NCI-H146 treated with DMSO at 0.1 percent for 48 hours (cell line): Measurements from ENCODE around the gene TMEM59L.

Experiments
- DNase-seq: peaks from one replicate; lab custom pipeline; 2025; ENCODE audit not compliant: unreplicated experiment; lab: John Stamatoyannopoulos, UW

Gene TMEM59L

DNA sequence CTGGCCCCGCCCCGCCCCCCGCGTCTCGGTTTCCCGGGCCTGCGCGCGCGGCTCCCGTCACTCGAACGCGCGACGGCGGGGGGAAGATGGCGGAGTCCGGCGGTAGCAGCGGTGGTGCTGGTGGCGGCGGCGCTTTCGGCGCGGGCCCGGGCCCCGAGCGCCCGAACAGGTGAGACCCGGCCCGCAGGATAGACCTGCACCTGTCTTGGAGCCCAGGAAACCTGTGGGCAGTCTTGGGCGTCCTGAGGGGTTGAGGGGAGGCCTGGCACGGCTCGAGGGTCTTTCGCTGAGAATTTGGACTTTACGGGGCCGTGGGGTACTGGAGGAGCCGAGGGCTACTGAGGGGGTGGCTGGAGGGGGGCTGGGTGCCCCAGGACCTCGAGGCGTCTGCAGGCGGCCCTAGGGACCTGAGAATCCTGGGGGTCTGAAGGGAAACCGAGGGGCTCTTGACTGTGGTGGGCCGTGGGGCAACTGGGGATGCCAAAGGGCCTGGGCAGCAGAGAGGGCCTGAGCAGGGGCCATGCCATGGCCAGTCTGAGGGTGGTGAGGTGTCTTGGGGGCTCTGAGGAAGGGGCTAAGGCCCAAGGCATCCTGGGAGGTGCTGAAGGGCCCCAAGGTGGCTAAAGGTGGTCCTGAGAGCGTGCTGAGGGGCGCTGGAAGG lies 24.4 kb downstream of the TMEM59L start, which contains the start of gene KLHL26:
KLHL26 (plus strand) TSS at position 60 of the 661 bp plus-strand sequence; CDS start at position 87, 27 bp downstream.
- DNase-seq = no peak

DNA sequence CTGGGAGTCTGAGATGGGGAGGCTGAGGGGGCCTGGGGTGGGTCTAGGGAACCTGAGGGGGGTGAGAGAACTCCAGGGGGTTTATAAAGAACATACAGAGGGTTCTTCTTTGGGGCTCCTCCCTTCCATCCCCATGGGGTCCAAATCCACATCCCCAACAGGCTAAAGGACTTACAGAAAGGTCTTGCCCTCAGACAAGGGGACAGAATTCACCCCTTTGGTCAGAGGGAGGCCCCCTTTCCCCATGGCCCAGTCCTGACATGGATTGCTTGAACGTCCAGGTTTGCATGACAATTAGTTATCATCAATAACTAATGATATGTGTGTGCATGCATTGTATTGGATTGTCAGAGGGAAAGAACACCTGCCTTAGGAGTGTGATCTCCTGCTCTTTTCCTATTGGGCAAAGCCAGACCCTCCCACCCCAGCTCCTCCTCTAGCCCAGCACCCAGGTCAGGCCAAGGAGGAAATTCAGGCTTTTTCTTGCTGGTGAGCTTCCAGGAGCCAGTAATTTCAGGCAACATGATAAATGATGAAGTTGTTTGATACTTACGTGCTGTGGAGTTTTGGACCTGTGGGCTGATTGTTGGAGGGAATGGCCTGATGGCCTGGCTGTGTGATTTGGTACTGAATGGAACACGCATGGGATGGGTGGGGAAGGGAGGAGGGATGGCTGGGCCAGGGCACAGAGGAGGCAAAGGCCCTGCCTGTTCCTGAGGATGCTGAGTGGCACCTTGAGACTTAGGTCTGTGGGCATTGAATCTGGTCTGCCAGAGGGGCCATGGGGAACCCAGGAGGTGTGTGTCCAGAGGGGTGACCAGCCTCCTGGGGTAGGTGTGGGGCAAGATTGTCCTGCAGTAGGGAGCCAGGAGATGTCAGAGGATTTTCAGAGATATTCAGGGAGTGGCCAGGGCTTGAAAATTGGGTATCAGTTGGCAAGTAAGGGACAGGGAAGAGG lies 25.3 kb downstream of the TMEM59L start:
- peak; percentile 82 for DNase-seq

DNA sequence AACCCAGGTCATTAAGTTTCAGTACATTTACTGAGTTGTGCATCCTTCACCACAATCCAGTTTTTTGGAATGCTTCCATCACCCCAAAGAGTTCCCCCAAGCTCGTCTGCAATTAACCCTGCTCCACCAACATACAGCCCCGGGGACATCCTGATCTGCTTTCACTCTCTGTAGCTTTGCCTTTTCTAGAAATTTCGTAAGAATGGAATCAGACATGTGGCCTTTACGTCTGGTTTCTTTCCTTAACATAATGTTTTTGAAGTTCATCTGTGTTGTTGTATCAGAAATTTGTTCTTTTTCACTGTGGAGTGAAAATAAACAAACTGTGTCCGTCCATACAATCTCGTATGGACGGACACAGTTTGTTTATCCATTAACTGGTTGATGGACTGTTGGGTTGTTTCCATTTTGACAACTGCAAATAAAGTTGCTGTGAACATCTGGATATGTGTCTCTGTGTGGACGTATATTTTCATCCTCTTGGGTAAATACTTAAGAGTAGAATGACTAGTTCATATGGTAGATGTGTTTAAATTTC lies 27.1 kb downstream of the TMEM59L start:
- DNase-seq = no peak

DNA sequence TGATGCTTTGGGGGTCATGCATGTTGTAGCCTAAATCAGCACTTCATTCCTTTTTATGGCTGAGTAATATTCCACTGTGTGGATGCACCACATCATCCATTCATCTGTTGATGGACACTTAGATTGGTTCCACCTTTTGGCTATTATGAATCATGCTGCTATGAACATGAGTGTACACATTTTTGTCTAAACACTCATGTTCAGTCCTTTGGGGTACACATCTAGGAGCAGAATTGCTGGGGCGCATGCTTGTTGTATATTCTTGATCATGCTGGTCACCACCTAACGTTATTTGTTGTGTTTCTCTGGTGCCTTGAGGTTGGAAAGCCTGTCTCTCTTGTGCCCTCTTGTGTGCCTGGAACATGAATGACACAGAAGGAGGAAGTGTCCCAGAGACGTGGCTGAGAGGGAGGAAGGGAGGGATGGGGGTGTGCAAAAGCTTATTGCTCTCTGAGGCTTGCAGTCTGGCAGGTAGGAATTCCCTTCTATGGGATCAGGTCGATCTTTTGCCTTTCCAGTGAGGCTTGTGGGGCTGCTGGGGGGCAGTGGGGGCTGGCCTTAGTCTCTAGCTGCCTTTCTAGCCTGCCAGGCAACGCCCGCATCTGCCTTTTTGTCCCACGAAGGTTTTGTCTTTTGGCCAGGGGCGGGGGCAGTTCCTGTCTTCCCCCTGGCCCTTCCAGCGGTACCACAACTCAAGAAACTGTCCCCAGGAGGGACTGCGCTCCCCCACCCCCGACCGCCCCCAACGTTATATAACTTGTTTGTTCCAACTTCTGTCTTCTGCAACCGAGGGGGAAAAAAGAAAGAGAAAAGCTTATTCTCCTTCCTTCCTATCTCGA lies 31.7 kb downstream of the TMEM59L start:
- no peak for DNase-seq

DNA sequence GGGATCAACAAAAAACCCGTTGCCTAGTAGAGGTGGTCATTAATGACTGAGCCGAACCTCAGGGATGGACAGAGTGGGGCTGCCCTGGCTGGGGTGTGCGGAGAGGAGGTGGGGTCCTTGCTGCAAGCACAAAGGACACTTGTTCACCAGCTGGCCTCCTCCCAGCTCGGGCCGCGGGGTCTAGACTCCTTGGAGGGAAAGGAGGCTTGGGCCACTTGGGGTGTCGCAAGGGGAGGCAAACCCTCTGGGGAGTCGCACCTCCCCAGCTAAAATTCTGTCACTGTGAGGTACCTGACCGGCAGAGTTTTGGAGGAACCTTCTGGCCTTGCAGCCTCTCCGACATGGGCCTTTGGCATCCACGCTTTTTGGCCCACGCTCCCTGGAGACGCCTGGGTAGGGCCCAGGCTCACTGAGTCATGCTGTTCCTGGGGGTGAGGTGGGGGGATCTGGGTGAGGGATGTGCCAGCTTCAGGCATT lies 32.4 kb downstream of the TMEM59L start:
- DNase-seq = no peak

DNA sequence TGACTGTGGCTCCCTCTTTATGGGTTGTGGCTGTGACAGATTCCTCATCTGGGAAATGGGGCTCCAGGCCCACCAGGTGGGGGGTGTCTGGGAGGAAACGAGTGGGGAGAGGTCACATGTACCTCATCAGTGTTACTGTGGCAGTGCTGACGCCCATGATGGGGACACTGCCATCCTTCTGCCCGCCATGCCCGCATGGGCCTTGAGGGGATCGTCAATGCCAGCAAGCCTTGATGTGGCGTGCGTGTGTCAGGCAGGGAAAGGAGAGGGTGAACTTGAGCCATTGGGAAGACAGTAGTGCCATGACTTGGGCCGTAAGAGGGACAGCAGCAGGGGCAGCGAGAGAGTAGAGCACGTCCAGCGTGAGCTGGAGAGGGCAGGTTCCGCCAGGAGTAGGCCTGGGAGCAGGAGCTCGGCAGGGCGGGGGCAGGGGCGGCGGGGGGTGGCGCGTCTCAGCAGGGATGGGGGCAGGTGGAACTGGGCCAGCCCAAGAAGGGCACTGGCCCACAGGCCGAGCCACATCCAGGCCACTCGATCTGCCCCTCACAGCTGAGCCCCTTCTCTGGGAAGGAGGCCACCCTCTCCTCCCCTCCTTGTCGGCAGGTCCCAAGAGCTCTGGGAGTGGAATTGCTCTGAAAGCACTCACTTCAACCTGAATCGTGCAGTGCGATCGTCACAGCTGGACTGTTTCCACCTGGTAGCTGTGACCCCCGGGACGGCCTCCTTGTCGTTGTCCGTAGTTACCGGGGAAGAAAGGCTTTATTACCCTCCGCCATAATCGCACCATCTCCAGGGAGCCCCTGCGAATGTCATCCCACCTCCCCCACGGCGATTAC lies 34.1 kb downstream of the TMEM59L start:
- DNase-seq = peak; percentile 68

DNA sequence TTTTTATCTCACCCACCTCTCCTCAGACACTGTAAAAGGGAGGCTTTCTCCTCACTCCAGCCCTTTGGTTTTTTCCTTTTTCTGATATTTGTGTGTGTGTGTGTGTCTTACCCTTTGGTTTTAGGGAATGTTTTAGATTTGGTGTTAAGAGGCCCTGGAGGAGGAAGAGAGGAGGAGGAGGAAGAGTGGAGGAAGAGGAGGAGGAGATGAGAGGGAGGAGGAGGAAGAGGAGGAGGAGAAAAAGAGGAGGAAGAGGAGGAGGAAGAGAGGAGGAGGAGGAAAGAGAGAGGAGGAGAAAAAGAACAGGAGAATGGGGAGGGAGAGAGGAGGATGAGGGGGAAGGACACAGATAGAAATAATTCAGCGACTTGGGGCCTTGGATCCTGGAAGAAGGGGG lies 34.7 kb downstream of the TMEM59L start:
- DNase-seq = no peak

DNA sequence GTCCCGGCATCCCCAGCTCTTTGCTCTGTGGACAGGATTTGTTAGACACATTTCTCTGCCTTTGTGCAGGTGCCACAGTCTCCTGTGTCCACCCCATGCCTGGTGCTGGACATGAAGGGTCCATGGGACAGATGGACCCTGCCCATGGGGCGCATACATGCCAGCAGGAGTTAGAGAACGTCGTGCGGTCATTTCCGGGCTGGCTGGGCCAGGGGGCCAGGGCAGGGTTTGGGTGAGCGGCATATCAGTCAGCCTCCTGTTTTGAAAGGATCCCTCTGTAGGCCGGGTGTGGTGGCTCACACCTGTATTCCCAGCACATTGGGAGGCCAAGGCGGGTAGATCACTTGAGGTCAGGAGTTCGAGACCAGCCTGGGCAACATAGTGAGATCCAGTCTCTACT lies 35.1 kb downstream of the TMEM59L start:
- no peak for DNase-seq

DNA sequence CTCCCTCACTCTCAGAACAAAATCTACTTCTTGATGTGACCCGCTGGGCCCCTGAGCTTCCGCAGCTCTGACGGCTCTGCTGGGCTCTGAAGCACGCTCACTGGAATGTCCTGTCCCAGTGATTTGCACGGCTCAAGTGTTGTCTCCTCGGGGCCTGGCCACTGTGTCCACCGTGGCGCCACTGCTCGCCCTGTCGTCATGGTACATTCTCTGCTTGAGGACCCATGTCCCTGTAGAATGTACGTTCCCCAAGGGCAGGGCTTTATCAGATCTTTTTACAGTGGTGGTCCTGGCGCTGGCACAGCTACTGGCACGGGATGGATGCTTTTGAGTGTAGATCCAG lies 36.3 kb downstream of the TMEM59L start:
- DNase-seq = no peak

DNA sequence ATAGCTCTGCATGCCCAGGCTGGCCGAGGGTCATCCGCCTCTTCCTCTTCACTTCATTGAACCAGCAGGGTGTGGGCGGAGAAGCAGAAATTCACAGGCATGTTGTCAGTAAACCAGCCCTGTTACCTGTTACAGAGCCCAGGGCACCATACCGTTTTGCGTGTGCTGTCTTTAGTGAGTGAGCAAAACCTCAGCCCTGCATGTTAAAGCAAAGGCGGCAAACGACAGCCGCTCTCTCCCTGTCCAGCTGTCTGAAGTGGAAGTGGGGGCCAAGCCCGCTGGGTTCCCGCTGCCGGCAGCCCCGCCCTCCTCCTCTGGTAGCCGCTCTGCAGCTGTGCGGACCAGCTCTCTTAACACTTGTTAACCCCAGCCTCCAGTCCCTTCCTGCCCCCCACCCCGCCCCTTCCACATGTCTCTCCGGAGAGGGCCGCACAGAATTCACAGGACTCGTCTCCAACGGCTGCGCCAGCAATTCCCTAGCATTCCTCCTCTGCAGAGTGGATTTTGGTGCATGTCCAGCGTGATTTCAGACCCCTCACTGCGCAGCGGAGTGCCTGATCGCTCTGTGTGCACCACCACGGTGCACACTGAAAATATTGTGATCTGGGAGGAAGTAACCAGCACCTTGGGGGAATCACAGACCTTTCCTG lies 36.8 kb downstream of the TMEM59L start:
- no peak for DNase-seq

DNA sequence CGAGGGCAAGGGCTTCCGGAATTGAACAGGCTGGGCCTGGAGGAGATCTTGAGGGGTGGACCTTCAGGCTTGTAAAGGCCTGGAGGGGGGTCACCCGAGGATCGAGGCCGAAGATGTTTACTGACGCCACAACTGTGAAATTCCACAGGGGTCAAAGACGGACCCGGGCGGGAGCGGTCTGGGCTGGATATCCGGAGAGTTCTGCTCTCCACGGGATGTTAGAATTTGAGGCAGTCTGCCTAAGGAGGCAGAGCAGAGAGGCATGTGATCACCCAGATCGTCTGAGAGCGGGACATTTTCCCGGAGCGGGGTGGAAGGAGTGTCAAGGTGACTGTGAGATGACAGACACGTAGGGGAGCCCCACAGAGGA lies 37.3 kb downstream of the TMEM59L start:
- DNase-seq = no peak

DNA sequence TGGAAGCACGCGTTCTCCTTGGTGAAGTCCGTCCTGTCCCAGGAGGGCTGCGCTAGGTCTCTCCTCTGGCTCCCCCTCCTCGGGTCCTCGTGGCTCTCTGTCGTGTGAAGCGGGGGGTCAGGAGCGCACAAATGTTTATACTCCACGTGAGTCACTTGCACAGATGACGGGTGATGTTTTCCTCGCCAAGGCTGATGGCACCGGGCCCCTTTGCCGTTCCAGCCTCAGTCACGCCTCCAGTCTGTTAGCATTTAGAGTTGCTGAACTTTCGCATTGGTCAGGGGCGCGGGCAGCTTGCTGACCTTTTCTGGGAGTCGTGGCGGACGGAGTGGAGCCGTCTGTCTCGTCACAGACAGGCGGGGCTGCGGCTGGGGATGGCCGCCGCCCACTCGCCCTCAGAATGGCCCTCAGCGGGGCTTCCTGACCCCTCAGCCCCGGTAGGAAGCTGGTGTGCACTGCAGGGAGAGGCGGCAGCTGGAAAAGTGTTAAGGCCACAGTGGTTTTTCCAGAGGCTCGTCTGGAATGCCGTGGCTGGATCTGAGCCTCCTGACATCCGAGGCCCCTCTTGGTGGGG lies 37.9 kb downstream of the TMEM59L start:
- no peak for DNase-seq

DNA sequence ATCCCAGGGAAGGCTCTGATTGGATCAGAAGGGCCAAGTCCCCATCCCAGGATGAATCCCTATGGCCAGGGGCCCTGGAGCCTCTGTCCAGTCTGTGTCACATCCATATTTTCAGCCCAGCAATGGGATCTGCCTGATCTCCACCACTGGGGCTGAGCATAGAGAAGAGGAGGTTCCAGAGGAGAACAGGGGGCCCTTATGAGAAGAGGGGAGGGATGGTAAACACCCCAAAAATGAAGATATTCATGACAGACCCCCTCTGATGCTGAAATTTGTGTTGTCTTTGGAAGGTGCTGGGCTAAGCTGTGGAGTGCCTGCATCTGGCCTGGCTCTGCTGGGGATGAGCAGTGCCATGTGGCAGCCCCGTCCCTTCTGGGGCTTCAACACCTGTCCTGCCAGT lies 38.6 kb downstream of the TMEM59L start:
- DNase-seq = no peak

DNA sequence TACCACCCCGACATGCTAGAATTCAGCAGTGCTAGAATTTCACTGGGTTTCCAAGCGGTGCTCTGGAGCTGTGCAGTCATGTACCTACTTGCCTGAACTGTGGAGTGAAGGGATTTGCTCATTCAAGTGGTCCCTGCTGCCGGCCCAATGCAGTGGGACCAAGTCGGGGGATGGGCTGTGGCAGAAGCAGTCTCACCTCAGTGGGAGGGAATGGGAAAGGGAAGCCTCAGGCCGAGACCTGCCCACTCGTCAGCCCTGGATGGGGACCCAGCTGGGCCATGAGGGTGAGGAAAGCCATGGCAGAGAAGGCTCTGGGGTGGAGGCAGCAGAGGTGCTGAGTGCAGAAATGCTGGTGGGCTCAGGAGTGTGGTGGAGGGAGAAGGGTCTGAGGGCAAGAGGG lies 39.1 kb downstream of the TMEM59L start:
- no peak for DNase-seq

DNA sequence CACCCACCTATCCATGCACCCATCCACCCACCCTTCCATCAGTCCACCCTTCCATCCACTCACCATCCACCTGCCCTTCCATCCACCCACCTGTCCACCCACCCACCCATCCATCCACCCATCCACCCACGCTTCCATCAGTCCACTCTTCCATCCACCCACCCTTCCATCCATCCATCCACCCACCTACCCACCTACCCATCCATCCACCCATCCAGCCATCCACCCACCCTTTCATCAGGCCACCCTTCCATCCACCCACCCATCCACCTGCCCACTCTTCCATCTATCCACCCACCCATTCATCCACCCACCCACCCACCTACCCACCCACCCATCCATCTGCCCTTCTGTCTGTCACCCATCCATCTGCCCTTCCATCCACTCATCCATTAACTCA lies 41.2 kb downstream of the TMEM59L start:
- no peak for DNase-seq

DNA sequence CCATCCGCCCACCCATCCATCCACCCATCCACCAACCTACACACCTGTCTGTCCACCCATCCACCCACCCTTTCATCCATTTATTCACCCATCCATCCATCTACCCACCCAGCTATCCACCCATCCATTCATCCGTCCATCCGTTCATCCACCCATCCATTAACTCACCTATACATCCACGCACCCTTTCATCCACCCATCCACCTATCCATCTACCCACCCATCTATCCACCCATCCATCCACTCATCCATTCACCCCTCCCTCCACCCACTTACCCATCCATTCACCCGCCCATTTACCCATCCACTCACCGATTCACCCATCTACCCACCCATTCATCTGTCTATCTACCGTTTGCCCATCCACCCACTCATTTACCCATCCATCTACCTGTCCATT lies 41.8 kb downstream of the TMEM59L start:
- DNase-seq = no peak

DNA sequence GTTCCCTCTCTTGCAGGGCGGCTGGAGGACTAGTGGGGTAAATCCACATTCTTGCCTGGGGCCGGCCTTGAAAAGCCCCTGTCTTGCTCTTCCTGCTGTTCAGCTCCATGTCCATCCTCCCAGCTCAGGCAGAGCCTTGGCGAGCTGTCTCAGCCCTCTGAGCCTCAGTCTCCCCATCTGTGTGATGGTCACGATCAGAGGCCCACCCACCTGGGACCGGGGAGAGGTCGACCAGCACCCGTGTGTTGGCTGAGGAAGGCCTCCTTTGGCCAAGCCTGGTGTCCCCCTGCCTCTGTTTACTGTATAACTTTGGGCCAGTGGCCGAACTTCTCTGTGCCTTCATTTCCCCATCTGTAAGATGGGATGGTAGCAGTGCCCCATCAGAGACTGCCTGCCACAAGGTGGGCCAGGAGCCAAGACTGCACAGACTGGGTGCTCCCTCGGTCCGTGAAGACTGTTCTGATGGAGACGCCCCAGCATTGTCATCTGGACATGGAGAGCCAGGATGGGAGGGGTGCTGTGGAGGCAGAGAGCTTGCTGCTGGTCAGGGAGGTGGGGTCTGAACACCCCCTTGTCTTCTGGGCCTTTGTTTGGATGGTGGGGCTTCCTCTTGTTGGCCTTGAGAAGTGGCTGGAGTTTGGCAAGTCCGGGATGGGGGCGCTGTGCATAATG lies 42.6 kb downstream of the TMEM59L start:
- no peak for DNase-seq

DNA sequence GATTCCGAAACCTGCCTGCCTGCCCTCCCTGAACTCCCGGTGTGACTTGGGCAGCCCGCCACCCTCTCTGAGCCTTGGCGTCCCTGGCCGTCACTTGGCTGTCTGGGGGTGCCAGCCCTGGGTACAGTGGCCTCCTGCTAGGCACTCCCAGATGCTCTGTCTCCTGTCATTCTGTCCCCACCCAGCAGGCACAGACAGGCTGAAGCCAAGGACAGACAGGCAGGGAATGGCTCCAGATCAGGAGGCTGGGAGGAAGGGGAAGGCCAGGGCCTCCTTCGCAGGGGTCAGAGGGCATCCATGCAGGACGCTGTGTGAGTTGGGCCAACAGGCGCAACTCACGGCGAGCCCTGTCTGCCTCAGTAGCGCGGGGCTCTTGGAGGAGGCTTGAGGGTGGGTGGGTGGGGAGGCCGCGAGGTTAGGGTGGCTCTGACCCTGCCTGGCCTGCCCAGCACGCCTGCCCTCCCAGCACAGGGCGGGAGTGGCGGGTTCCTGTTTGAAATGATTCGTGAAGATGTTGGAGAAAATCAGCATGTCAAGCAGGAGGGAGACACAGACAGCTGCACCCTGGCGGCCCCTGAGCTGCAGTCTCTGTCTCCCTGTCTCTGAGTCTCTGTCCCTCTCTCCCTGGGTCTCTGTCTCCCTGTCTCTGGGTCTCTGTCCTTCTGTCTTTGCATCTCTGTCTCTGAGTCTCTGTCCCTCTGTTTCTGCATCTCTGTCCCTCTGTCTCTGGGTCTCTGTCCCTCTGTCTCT lies 43.8 kb downstream of the TMEM59L start:
- DNase-seq = no peak
